K562 (cell line): ENCODE data around the gene CTSG. TPM values are rescaled to one million over a fixed set of nuclear protein-coding genes. Genes with fewer than 3 reads are reported as not detected.

ENCODE experiments used
- ATAC-seq: fragments of 200-7000 bp; cut with Tn5 transposase; 3 replicates; pipeline ENCODE4 v1.9.1; 2020; ENCODE audit warnings: moderate library complexity
- BruUV-seq: library from RNA; stranded (reverse); fragments of 400-500 nt; replicated peaks from 2 replicates; lab custom pipeline; 2021; lab: Mats Ljungman, UMichigan
- CTCF ChIA-PET: fragments of 300-600 bp; formaldehyde crosslinking; extraction: SDS; loops from one replicate; lab custom pipeline; 2021; ENCODE audit warnings: low intra/inter-chr PET ratio; lab: Yijun Ruan, JAX
- POLR2A ChIA-PET: fragments of 300-600, 350-650 bp; sonication (Branson Sonifier 250); formaldehyde crosslinking; extraction: SDS; loops from one replicate; lab custom pipeline; 2021; ENCODE audit warnings: antibody characterized with exemption, inconsistent platforms; lab: Yijun Ruan, JAX
- DNase-seq, 4 experiments: peaks; one replicate each; pipeline versions ENCODE4 v3.0.0 to v3.0.0-alpha.2; 2011 to 2018; ENCODE audit warnings: low spot score in 3 of 4, mixed read lengths in 3 of 4; ENCODE audit errors: extremely low read depth in 1 of 4
- FAIRE-seq: peaks from 2 replicates; lab custom pipeline; 2011; peaks lifted over from hg19 to GRCh38; lab: Jason Lieb, UNC
- H2AFZ ChIP-seq: 2 replicates; pipeline ENCODE4 v1.6.0; 2011; ENCODE audit warnings: low read depth, low read length, control low read depth, inconsistent platforms
- H3K27ac ChIP-seq: fragments of 200-600 bp; 3 replicates; pipeline ENCODE4 v1.8.0; 2011; ENCODE audit warnings: low read depth, mild to moderate bottlenecking, control low read depth, inconsistent platforms, low read length, moderate library complexity, mixed read lengths; ENCODE audit errors: extremely low read depth
- H3K27me3 ChIP-seq, 2 experiments: fragments of 300-600 bp in 1 of 2; 2 replicates in 1 of 2; 3 replicates in 1 of 2; pipeline versions ENCODE4 v1.6.0 to v1.8.0; 2011; ENCODE audit warnings: inconsistent platforms in 2 of 2, low read length in 2 of 2, mild to moderate bottlenecking in 1 of 2, mixed read lengths in 1 of 2, moderate library complexity in 1 of 2; ENCODE audit not compliant: control insufficient read depth in 2 of 2, insufficient read depth in 2 of 2
- H3K36me3 ChIP-seq: fragments of 300-600 bp; 3 replicates; pipeline ENCODE4 v1.8.0; 2011; ENCODE audit warnings: mild to moderate bottlenecking, low read length, inconsistent platforms; ENCODE audit not compliant: control insufficient read depth, insufficient read depth
- H3K4me1 ChIP-seq, 2 experiments: fragments of 200-600 bp in 1 of 2; replicated peaks in 1 of 2; 2 replicates in 1 of 2; 3 replicates in 1 of 2; pipeline versions ENCODE4 v1.5.1 to v1.8.0; 2011; ENCODE audit warnings: inconsistent platforms in 2 of 2, low read length in 2 of 2, mild to moderate bottlenecking in 1 of 2, mixed read lengths in 1 of 2, moderate library complexity in 1 of 2; ENCODE audit not compliant: control insufficient read depth in 2 of 2, insufficient read depth in 2 of 2
- H3K4me2 ChIP-seq: 2 replicates; pipeline ENCODE4 v1.6.1; 2011; ENCODE audit warnings: low read length, control low read depth, inconsistent platforms, mixed read lengths; ENCODE audit not compliant: insufficient read depth
- H3K4me3 ChIP-seq: fragments of 200-600 bp; sonication (generic), shearing (Covaris generic); 2 replicates; pipeline ENCODE4 v1.5.1; 2016; ENCODE audit warnings: control low read depth, inconsistent platforms
- H3K79me2 ChIP-seq: fragments of 200-600 bp; 3 replicates; pipeline ENCODE4 v1.8.0; 2011; ENCODE audit warnings: low read length, inconsistent platforms; ENCODE audit not compliant: control insufficient read depth, insufficient read depth
- H3K9ac ChIP-seq, 2 experiments: 2 replicates each; pipeline versions ENCODE4 v1.6.0 to v1.6.1; 2011; ENCODE audit warnings: low read depth in 2 of 2, low read length in 2 of 2, control low read depth in 1 of 2, inconsistent platforms in 1 of 2, mild to moderate bottlenecking in 1 of 2, mixed read lengths in 1 of 2; ENCODE audit not compliant: insufficient read depth in 1 of 2
- H3K9me1 ChIP-seq: one replicate; pipeline ENCODE4 v1.6.0; 2011; ENCODE audit warnings: inconsistent platforms, mild to moderate bottlenecking, low read length, moderate library complexity; ENCODE audit not compliant: control insufficient read depth, insufficient read depth
- H3K9me3 ChIP-seq: replicated peaks from 2 replicates; pipeline ENCODE4 v1.5.1; 2011; ENCODE audit warnings: low read depth, low read length, inconsistent platforms; ENCODE audit not compliant: control insufficient read depth, insufficient read depth
- H4K20me1 ChIP-seq: replicated peaks from 2 replicates; pipeline ENCODE4 v1.6.1; 2011; ENCODE audit warnings: low read length, inconsistent platforms, mixed read lengths; ENCODE audit not compliant: control insufficient read depth, insufficient read depth
- BCL6 ChIP-seq: fragments of 250-450 bp; sonication (Bioruptor Pico); IDR thresholded peaks from 2 replicates; pipeline ENCODE4 v1.4.0; 2020
- COPS2 ChIP-seq: fragments of 450-650 bp; conservative IDR thresholded peaks from 2 replicates; pipeline ENCODE4 v1.6.1; 2016; ENCODE audit warnings: mild to moderate bottlenecking, moderate library complexity
- FOS ChIP-seq: IDR thresholded peaks from 3 replicates; pipeline ENCODE4 v1.6.1; 2011; ENCODE audit not compliant: insufficient read length; ENCODE audit errors: extremely low read depth
- FOXA3 ChIP-seq, 2 experiments: fragments of 450-650 bp in 1 of 2; sonication (generic) in 1 of 2; formaldehyde crosslinking; IDR thresholded peaks in 1 of 2; conservative IDR thresholded peaks in 1 of 2; 2 replicates each; pipeline versions ENCODE4 v1.4.0 to v1.8.0; 2020 to 2022; ENCODE audit warnings: mild to moderate bottlenecking in 2 of 2, missing genetic modification reagents in 1 of 2
- NRF1 ChIP-seq, 2 experiments: fragments of 450-650 bp; IDR thresholded peaks in 1 of 2; conservative IDR thresholded peaks in 1 of 2; 2 replicates each; pipeline ENCODE4 v1.6.1; 2014; ENCODE audit warnings: mild to moderate bottlenecking in 2 of 2
- SRF ChIP-seq, 2 experiments: fragments of 250-450, 450-650 bp in 1 of 2; sonication (Bioruptor Pico) in 1 of 2; sonication (generic) in 1 of 2; formaldehyde crosslinking; IDR thresholded peaks; 2 replicates each; pipeline versions ENCODE4 v1.5.0 to v1.5.1; 2020 to 2022; ENCODE audit warnings: mild to moderate bottlenecking in 1 of 2, missing genetic modification reagents in 1 of 2
- TSC22D4 ChIP-seq: fragments of 450-650 bp; IDR thresholded peaks from 2 replicates; pipeline ENCODE4 v1.6.1; 2016; ENCODE audit warnings: missing genetic modification characterization, missing biosample characterization, control low read depth
- XRCC3 ChIP-seq: fragments of 450-650 bp; IDR thresholded peaks from 2 replicates; pipeline ENCODE4 v1.6.1; 2017; ENCODE audit warnings: mild to moderate bottlenecking, moderate library complexity
- ZNF23 ChIP-seq: fragments of 250-450 bp; sonication (Bioruptor Pico); IDR thresholded peaks from 2 replicates; pipeline ENCODE4 v1.4.0; 2020; ENCODE audit warnings: mild to moderate bottlenecking
- WGBS: fragments of 100-300 bp; shearing (Covaris generic); methylation state at CpG from one replicate; pipeline ENCODE4 v1.1.6; 2016; ENCODE audit warnings: low coverage, mixed read lengths; ENCODE audit not compliant: insufficient coverage; ENCODE audit errors: missing lambda C conversion rate; 5-methylcytosine and 5-hydroxymethylcytosine counted together
- in situ Hi-C: fragments of 300-500 bp; cut with MboI; formaldehyde crosslinking; loops from 4 replicates; pipeline ENCODE4 v1.15.0; 2018; ENCODE audit warnings: inconsistent platforms, mixed read lengths
- intact Hi-C: fragments of 100-400 bp; cut with micrococcal nuclease; formaldehyde crosslinking; loops from 2 replicates; pipeline ENCODE4 v1.14.2; 2022
- polyA plus RNA-seq, 8 experiments: library from polyadenylated mRNA; depleted of rRNA in 4 of 8; stranded (reverse) in 5 of 8; unstranded in 3 of 8; fragments of >200 nt; fragmentation: Nextera tagmentation in 2 of 8; fragmentation: Illumina TruSeq in 1 of 8; extraction: Ambion mirVana in 2 of 8; extraction: Trizol in 1 of 8; gene quantifications; 2 replicates each; pipeline versions ENCODE4 v1.2.1 to v1.2.3, GENCODE V29; 2011 to 2014; ENCODE audit warnings: inconsistent platforms in 1 of 8, missing spikeins in 1 of 8
- total RNA-seq, 7 experiments: library from RNA; depleted of rRNA in 6 of 7; stranded (reverse); fragments of >200 nt in 6 of 7; fragmentation: Illumina TruSeq in 2 of 7; extraction: Trizol in 2 of 7; gene quantifications; 2 replicates each; pipeline versions ENCODE4 v1.2.1 to v1.2.3, GENCODE V29; 2011 to 2021; ENCODE audit warnings: low replicate concordance in 1 of 7
- TF ChIP-seq, protein P1 (sequence below): sonication (generic); formaldehyde crosslinking; IDR thresholded peaks from 2 replicates; pipeline ENCODE4 v1.8.0; 2022; ENCODE audit warnings: mild to moderate bottlenecking, missing genetic modification reagents
- TF ChIP-seq, protein P2 (sequence below): fragments of 450-650 bp; IDR thresholded peaks from 2 replicates; pipeline ENCODE4 v1.6.1; 2016; ENCODE audit warnings: antibody characterized with exemption

Gene CTSG
- total and polyA plus RNA-seq, 9 of the 15 experiments (the other 6 are each of a cell fraction or from before 2014, with no cell fraction given): not detected

GRCh38 chr14:24613747-24614146 is 37.7 kb upstream of the CTSG start:
- Histone ChIP-seq H2AFZ (no peak overlapping the region), H3K4me1 (no peaks in the 10 kb centered on the region), H3K9ac (no peak overlapping the region), H3K36me3 (no peaks in the 10 kb centered on the region)
- POLR2A ChIA-PET: no interaction called here
- BruUV-seq: no TSS peak
- DNase-seq: no peak
- TF ChIP-seq, protein P1, sequence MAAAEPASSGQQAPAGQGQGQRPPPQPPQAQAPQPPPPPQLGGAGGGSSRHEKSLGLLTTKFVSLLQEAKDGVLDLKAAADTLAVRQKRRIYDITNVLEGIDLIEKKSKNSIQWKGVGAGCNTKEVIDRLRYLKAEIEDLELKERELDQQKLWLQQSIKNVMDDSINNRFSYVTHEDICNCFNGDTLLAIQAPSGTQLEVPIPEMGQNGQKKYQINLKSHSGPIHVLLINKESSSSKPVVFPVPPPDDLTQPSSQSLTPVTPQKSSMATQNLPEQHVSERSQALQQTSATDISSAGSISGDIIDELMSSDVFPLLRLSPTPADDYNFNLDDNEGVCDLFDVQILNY: no peak
- TF ChIP-seq FOS (no peak), FOXA3 (CRISPR knock-in tag; conservative IDR thresholded peaks at IDR 0.05 in 1 of 2, IDR thresholded peaks at IDR 0.05 in 1 of 2) (no peak), ZNF23 (CRISPR knock-in tag) (no peak), BCL6 (CRISPR knock-in tag) (no peak), XRCC3 (no peak), NRF1 (conservative IDR thresholded peaks at IDR 0.05 in 1 of 2, IDR thresholded peaks at IDR 0.05 in 1 of 2) (no peak), COPS2 (no peak), TSC22D4 (tag) (no peak), SRF (CRISPR knock-in tag; IDR thresholded peaks at IDR 0.05) (no peak)
- TF ChIP-seq, protein P2, sequence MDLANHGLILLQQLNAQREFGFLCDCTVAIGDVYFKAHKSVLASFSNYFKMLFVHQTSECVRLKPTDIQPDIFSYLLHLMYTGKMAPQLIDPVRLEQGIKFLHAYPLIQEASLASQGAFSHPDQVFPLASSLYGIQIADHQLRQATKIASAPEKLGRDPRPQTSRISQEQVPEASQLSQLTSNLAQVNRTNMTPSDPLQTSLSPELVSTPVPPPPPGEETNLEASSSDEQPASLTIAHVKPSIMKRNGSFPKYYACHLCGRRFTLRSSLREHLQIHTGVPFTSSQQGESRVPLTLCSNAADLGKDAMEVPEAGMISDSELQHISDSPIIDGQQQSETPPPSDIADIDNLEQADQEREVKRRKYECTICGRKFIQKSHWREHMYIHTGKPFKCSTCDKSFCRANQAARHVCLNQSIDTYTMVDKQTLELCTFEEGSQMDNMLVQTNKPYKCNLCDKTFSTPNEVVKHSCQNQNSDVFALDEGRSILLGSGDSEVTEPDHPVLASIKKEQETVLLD: no peak
- TF ChIP-seq, all 486 proteins: peak for 0
- CTCF ChIA-PET: no interaction called here
- intact Hi-C loops: no loop called here
- Histone ChIP-seq H4K20me1 (no peaks in the 10 kb centered on the region), H3K27ac (no peak overlapping the region), H3K4me2 (no peak overlapping the region), H3K27me3 (no peaks in the 10 kb centered on the region), H3K4me3 (no peak overlapping the region), H3K79me2 (no peaks in the 10 kb centered on the region), H3K9me3 (no peaks in the 10 kb centered on the region), H3K9me1 (no peaks in the 10 kb centered on the region)
- 0% methylated on average over 1 of the region's 2 CpGs for WGBS
- in situ Hi-C loops: no loop called here
- ATAC-seq (no peak), FAIRE-seq (no peak)
